Measurements from ENCODE around the gene ICE1.

Gene ICE1

DNA sequence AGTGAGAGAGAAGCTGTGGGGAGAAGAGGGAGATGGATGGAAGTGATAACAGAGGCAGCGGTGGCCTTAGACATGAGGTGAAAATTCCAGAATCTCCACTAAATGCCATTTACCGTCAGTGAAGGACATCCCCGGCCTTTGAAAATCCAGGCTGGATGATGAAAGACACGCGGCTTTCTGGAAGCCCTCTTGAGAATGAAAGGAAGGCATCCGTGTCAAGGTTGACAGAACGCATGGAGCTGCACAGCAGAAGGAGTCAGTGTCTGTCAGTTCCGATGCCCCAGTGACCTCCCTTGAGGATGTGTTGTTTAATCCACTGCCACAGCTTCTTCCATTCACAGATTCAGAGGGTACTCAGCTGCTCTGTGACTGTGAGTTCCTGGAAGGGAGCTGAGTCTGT is 114.9 kb downstream of the ICE1 start:
- DNase-seq (ENCODE audit: low read depth in 2 of 2): no peak

DNA sequence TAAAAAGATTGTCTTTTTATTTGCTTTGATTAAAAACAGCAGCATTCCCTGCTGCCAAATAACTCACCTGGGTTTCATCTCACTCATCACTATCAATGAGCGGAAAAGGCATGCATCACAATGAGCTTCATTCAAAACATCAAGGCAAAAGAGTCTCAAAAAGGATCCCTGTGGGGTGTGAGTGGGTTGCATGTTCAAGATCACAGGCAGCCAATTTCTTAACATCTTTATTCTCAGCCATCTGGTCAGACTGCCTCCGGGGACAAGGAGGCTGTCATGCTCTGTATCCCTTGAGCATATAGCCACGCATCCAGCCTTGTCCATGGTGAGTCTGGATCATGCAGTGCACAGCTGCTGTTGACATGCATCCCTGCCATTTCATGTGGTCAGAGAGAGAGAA is 117.1 kb downstream of the ICE1 start:
- DNase-seq (ENCODE audit: low read depth in 2 of 2): no peak
